GM06990 (cell line): Measurements from ENCODE around the gene CBX5.
"Not testable (repeated sequence)": the region's sequence is repeated elsewhere in the genome, so short reads cannot be mapped to it uniquely, and the experiment has no call there.

Experiments used
- DNase-seq: peaks from one replicate; pipeline ENCODE4 v3.0.0-alpha.2; 2011; ENCODE audit not compliant: insufficient read length; ENCODE audit errors: extremely low read depth
- H3K27me3 ChIP-seq: replicated peaks from 2 replicates; pipeline ENCODE4 v1.6.0; 2011; ENCODE audit warnings: low read length; ENCODE audit not compliant: control insufficient read depth, insufficient read depth
- H3K36me3 ChIP-seq: 2 replicates; pipeline ENCODE4 v1.5.1; 2011; ENCODE audit warnings: low read length; ENCODE audit not compliant: control insufficient read depth, insufficient read depth
- H3K4me3 ChIP-seq: replicated peaks from 2 replicates; pipeline ENCODE4 v1.5.1; 2011; ENCODE audit warnings: low read depth, mild to moderate bottlenecking, control low read depth, low read length
- TF ChIP-seq, protein P1 (sequence below): IDR thresholded peaks from 2 replicates; pipeline ENCODE4 v1.5.1; 2011; ENCODE audit warnings: low read length, control low read depth, mild to moderate bottlenecking, inconsistent platforms; ENCODE audit not compliant: insufficient read depth, poor library complexity, severe bottlenecking

Gene CBX5

DNA sequence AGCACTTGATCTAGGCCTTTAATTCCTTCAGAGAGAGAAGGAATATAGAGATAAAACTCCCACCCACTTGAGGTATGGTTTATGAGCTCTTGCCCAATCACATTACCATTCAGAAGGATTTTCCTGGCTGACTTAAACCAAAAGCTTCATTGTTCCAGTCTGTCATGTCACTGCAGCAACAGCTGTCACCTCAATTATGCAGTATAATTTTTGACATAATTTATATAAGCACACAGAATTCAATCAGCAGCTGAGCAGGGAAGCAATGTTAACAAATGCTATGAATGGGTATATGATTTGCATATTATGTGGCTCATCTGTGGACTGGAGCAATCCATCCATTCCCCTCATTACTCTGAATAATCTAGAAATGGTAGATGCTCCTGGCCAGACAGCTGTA lies 40.3 kb downstream of the CBX5 start:
- no peaks in the 10 kb centered on the region for H3K27me3 ChIP-seq
- peaks cover 1% of the 10 kb centered on the region for H3K36me3 ChIP-seq
- no peak for DNase-seq
- TF ChIP-seq, protein P1, sequence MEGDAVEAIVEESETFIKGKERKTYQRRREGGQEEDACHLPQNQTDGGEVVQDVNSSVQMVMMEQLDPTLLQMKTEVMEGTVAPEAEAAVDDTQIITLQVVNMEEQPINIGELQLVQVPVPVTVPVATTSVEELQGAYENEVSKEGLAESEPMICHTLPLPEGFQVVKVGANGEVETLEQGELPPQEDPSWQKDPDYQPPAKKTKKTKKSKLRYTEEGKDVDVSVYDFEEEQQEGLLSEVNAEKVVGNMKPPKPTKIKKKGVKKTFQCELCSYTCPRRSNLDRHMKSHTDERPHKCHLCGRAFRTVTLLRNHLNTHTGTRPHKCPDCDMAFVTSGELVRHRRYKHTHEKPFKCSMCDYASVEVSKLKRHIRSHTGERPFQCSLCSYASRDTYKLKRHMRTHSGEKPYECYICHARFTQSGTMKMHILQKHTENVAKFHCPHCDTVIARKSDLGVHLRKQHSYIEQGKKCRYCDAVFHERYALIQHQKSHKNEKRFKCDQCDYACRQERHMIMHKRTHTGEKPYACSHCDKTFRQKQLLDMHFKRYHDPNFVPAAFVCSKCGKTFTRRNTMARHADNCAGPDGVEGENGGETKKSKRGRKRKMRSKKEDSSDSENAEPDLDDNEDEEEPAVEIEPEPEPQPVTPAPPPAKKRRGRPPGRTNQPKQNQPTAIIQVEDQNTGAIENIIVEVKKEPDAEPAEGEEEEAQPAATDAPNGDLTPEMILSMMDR = no peak
- no peak overlapping the region for H3K4me3 ChIP-seq

DNA sequence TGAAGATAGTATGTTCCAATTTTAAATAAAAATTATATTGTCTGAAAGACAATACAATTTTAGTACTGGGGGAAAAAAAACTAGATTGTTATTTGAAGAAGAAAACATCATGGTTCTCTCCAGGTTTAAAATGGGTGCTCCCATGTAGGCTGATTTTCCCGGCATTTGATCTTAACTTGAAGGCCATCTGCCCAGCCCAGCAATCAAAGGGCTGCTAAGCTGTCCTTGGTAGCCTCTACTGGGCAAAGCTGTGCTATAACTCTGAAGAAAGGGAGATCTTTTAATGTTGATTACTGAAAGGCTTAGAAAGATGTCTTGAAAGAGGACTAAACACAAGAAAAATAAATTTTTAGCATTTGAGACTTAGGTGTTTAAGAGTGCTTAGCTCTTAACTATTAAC lies 41.4 kb downstream of the CBX5 start:
- H3K4me3 ChIP-seq = no peak overlapping the region
- DNase-seq = no peak
- TF ChIP-seq, protein P1 = no peak
- no peaks in the 10 kb centered on the region for H3K27me3 ChIP-seq
- peaks cover 1% of the 10 kb centered on the region for H3K36me3 ChIP-seq

DNA sequence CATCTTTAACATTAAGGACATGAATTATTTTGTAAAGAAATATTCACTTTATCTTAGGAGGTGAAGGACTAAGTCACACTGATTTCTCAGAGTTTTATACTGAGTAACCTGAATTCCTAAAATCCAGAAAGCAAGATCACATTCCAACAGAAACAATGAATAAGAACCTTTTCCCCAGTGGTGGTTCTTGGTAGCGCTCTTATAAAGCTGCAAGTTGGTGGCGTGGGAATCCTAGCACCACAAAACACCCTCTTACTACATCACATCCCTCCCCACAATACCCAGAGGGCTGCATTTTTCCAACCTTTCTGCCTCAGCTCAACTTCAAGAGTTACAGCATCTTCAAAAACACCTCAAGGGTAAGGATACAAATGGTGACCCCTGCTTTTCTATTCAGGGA lies 47.1 kb downstream of the CBX5 start:
- DNase-seq = no peak
- Histone ChIP-seq H3K4me3 (no peak overlapping the region), H3K36me3 (no peaks in the 10 kb centered on the region), H3K27me3 (no peaks in the 10 kb centered on the region)
- TF ChIP-seq, protein P1 = no peak

GRCh38 chr12:54231269-54231668 lies 48.7 kb downstream of the CBX5 start:
- not testable (repeated sequence) for H3K27me3 ChIP-seq, DNase-seq, H3K36me3 ChIP-seq, H3K4me3 ChIP-seq

- Histone ChIP-seq H3K36me3 (no peaks in the 10 kb centered on the region), H3K4me3 (no peak overlapping the region), H3K27me3 (no peaks in the 10 kb centered on the region)
- TF ChIP-seq, protein P1 = no peak
- no peak for DNase-seq
Measured at GRCh38 chr12:54230555-54230954, 49.4 kb downstream of the CBX5 start.

GRCh38 chr12:54229624-54230212 lies 50.2 kb downstream of the CBX5 start:
- Histone ChIP-seq H3K4me3 (no peak overlapping the region), H3K27me3 (no peaks in the 10 kb centered on the region), H3K36me3 (no peaks in the 10 kb centered on the region)
- TF ChIP-seq, protein P1 = no peak
- DNase-seq = no peak
